NCI-H524 treated with DMSO at 0.1 percent for 48 hours (cell line): Measurements from ENCODE around the gene MLLT10.
"Not testable (repeated sequence)": the region's sequence is repeated elsewhere in the genome, so short reads cannot be mapped to it uniquely, and the experiment has no call there.

ENCODE experiments used
- DNase-seq: peaks from one replicate; lab custom pipeline; 2025; lab: John Stamatoyannopoulos, UW

Gene MLLT10

GRCh38 chr10:21584834-21585530, 51.0 kb downstream of the MLLT10 start:
- no peak for DNase-seq

GRCh38 chr10:21587391-21587790, 53.4 kb downstream of the MLLT10 start:
- DNase-seq = no peak

- DNase-seq = not testable (repeated sequence)
These were observed 54.1 kb downstream of the MLLT10 start for GRCh38 chr10:21588159-21588558.

- no peak for DNase-seq
These were observed 60.0 kb downstream of the MLLT10 start for GRCh38 chr10:21593986-21594385.

- DNase-seq = no peak
These were observed 65.5 kb downstream of the MLLT10 start for GRCh38 chr10:21599582-21599981.

- no peak for DNase-seq
These were observed 66.9 kb downstream of the MLLT10 start for GRCh38 chr10:21600804-21601433.

- DNase-seq = no peak
These were observed 68.3 kb downstream of the MLLT10 start for GRCh38 chr10:21602313-21602712.

GRCh38 chr10:21603721-21604120, 69.7 kb downstream of the MLLT10 start:
- DNase-seq = no peak

- no peak for DNase-seq
These were observed 70.6 kb downstream of the MLLT10 start for GRCh38 chr10:21604651-21605050.

GRCh38 chr10:21607907-21608306, 73.9 kb downstream of the MLLT10 start:
- DNase-seq = no peak

GRCh38 chr10:21614000-21614399, 80.0 kb downstream of the MLLT10 start:
- DNase-seq = no peak

GRCh38 chr10:21617267-21617666, 83.2 kb downstream of the MLLT10 start:
- no peak for DNase-seq

- DNase-seq = no peak
These were observed 89.3 kb downstream of the MLLT10 start for GRCh38 chr10:21623291-21623690.

GRCh38 chr10:21624421-21624820, 90.4 kb downstream of the MLLT10 start:
- DNase-seq = not testable (repeated sequence)

GRCh38 chr10:21624951-21625350, 90.9 kb downstream of the MLLT10 start:
- DNase-seq = no peak

GRCh38 chr10:21625623-21626229, 91.7 kb downstream of the MLLT10 start:
- DNase-seq = no peak

- no peak for DNase-seq
These were observed 92.6 kb downstream of the MLLT10 start for GRCh38 chr10:21626457-21627161.

- DNase-seq = no peak
These were observed 93.3 kb downstream of the MLLT10 start for GRCh38 chr10:21627331-21627730.

- no peak for DNase-seq
These were observed 94.0 kb downstream of the MLLT10 start for GRCh38 chr10:21628023-21628422.

- not testable (repeated sequence) for DNase-seq
These were observed 94.6 kb downstream of the MLLT10 start for GRCh38 chr10:21628645-21629044.

- no peak for DNase-seq
These were observed 100.8 kb downstream of the MLLT10 start for GRCh38 chr10:21634599-21635365.

- DNase-seq = no peak
These were observed 103.8 kb downstream of the MLLT10 start for GRCh38 chr10:21637795-21638194.
